Mesenchymal stem cell (in vitro differentiated cells and primary cell): ENCODE data around the gene OTOS.

Source experiments
- DNase-seq: peaks from one replicate; pipeline ENCODE4 v3.0.0-alpha.2; 2013
- H2AFZ ChIP-seq: one replicate; pipeline ENCODE4 v1.6.1; 2013; ENCODE audit warnings: low read depth, mild to moderate bottlenecking, control low read depth, inconsistent platforms, low read length, moderate library complexity
- H2AK5ac ChIP-seq: 2 replicates; pipeline ENCODE4 v1.6.1; 2013; ENCODE audit warnings: low read length, moderate library complexity, mild to moderate bottlenecking, inconsistent platforms; ENCODE audit not compliant: severe bottlenecking
- H2BK120ac ChIP-seq: one replicate; pipeline ENCODE4 v1.6.1; 2013; ENCODE audit warnings: low read depth, mild to moderate bottlenecking, inconsistent platforms, low read length, moderate library complexity
- H2BK12ac ChIP-seq, 2 experiments: one replicate each; pipeline ENCODE4 v1.6.1; 2013; ENCODE audit warnings: inconsistent platforms in 2 of 2, low read length in 2 of 2, mild to moderate bottlenecking in 2 of 2, moderate library complexity in 2 of 2, control low read depth in 1 of 2
- H2BK15ac ChIP-seq: one replicate; pipeline ENCODE4 v1.6.1; 2013; ENCODE audit warnings: mild to moderate bottlenecking, low read depth, inconsistent platforms; ENCODE audit not compliant: poor library complexity, severe bottlenecking
- H2BK5ac ChIP-seq: 2 replicates; pipeline ENCODE4 v1.6.1; 2013; ENCODE audit warnings: low read depth, mild to moderate bottlenecking, low read length, control low read depth, inconsistent platforms; ENCODE audit not compliant: poor library complexity, severe bottlenecking
- H3K14ac ChIP-seq, 2 experiments: one replicate each; pipeline ENCODE4 v1.6.1; 2013; ENCODE audit warnings: inconsistent platforms in 2 of 2, low read length in 2 of 2, control low read depth in 1 of 2, mild to moderate bottlenecking in 1 of 2, moderate library complexity in 1 of 2
- H3K18ac ChIP-seq, 2 experiments: one replicate each; pipeline ENCODE4 v1.6.1; 2013; ENCODE audit warnings: inconsistent platforms in 2 of 2, low read length in 2 of 2, control low read depth in 1 of 2, low read depth in 1 of 2, mild to moderate bottlenecking in 1 of 2
- H3K23ac ChIP-seq, 2 experiments: one replicate each; pipeline ENCODE4 v1.6.1; 2013; ENCODE audit warnings: inconsistent platforms in 2 of 2, low read length in 2 of 2, mild to moderate bottlenecking in 2 of 2, moderate library complexity in 2 of 2, control low read depth in 1 of 2
- H3K27ac ChIP-seq: 2 replicates; pipeline ENCODE4 v1.5.1; 2013; ENCODE audit warnings: mild to moderate bottlenecking, moderate library complexity, low read length, control low read depth, inconsistent platforms; ENCODE audit not compliant: poor library complexity, severe bottlenecking
- H3K27me3 ChIP-seq, 2 experiments: 2 replicates each; pipeline versions ENCODE4 v1.6.1 to v1.7.0; 2013; ENCODE audit warnings: low read length in 2 of 2, mild to moderate bottlenecking in 2 of 2, moderate library complexity in 2 of 2, control low read depth in 1 of 2, inconsistent platforms in 1 of 2; ENCODE audit not compliant: control insufficient read depth in 1 of 2, insufficient read depth in 1 of 2
- H3K36me3 ChIP-seq, 2 experiments: 2 replicates each; pipeline versions ENCODE4 v1.6.1 to v1.7.0; 2013; ENCODE audit warnings: low read length in 2 of 2, control low read depth in 1 of 2, inconsistent platforms in 1 of 2, low read depth in 1 of 2, mild to moderate bottlenecking in 1 of 2; ENCODE audit not compliant: insufficient read depth in 2 of 2, control insufficient read depth in 1 of 2
- H3K4ac ChIP-seq, 2 experiments: one replicate each; pipeline ENCODE4 v1.6.1; 2013; ENCODE audit warnings: inconsistent platforms in 2 of 2, low read length in 2 of 2, mild to moderate bottlenecking in 2 of 2, moderate library complexity in 2 of 2, control low read depth in 1 of 2, low read depth in 1 of 2
- H3K4me1 ChIP-seq: 2 replicates; pipeline ENCODE4 v1.6.1; 2013; ENCODE audit warnings: low read depth, low read length, control low read depth; ENCODE audit not compliant: control insufficient read depth, insufficient read depth
- H3K4me2 ChIP-seq: 2 replicates; pipeline ENCODE4 v1.6.1; 2013; ENCODE audit warnings: low read length, mild to moderate bottlenecking, inconsistent platforms; ENCODE audit not compliant: poor library complexity, severe bottlenecking
- H3K4me3 ChIP-seq, 2 experiments: 2 replicates each; pipeline versions ENCODE4 v1.5.1 to v1.7.0; 2013; ENCODE audit warnings: low read length in 2 of 2, mild to moderate bottlenecking in 2 of 2, control low read depth in 1 of 2, low read depth in 1 of 2; ENCODE audit not compliant: insufficient read depth in 1 of 2
- H3K79me1 ChIP-seq: replicated peaks from 2 replicates; pipeline ENCODE4 v1.6.1; 2013; ENCODE audit warnings: mild to moderate bottlenecking, control low read depth, low read length, inconsistent platforms; ENCODE audit not compliant: poor library complexity, severe bottlenecking
- H3K9ac ChIP-seq: 2 replicates; pipeline ENCODE4 v1.7.0; 2013; ENCODE audit warnings: mild to moderate bottlenecking, low read length, moderate library complexity
- H3K9me3 ChIP-seq: 2 replicates; pipeline ENCODE4 v1.7.0; 2013; ENCODE audit warnings: mild to moderate bottlenecking, low read length; ENCODE audit not compliant: control insufficient read depth
- H4K8ac ChIP-seq: one replicate; pipeline ENCODE4 v1.6.1; 2013; ENCODE audit warnings: inconsistent platforms, mild to moderate bottlenecking, low read length, moderate library complexity
- H4K91ac ChIP-seq: one replicate; pipeline ENCODE4 v1.6.1; 2013; ENCODE audit warnings: mild to moderate bottlenecking, low read length, inconsistent platforms
- WGBS: methylation state at CpG from one replicate; pipeline ENCODE4 v1.1.7; 2013; ENCODE audit warnings: mixed read lengths; 5-methylcytosine and 5-hydroxymethylcytosine counted together

The OTOS gene

DNA sequence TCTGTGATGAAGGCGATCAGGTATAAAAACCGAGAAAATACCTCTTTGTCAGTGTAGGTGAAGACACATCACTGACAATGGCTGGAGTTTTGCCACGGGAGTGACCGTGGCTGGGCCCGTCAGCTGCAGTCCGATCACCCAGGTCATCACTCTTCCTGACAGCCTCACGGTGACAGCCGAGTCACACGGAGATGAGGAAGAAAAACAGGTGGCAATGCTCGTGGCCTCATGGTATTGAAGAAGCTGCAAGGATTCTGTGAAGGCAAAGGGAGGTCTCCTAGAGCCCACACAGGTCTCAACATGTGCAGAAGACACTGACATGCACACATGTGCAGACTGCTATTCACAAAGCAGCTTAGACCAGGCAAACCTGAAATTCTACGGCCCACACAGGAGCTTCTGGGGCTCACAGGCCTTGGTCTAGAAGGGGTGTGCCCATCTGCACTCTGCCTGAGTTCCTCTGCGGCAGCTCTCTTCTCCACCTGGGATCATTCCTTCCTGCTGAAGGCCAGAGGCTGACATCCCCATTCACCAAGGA lies 11.8 kb downstream of the OTOS start:
- Histone ChIP-seq H3K27ac (no peak overlapping the region), H4K8ac (no peak overlapping the region), H3K4me2 (no peak overlapping the region), H4K91ac (no peak overlapping the region), H3K4ac (peak overlapping the region in 1 of 2 experiments; percentile 5), H3K4me3 (no peak overlapping the region), H3K9ac (no peak overlapping the region), H2AK5ac (no peak overlapping the region), H2BK15ac (no peak overlapping the region), H3K36me3 (peaks cover 79% of the 10 kb centered on the region in 2 experiments), H3K9me3 (no peaks in the 10 kb centered on the region), H3K23ac (no peak overlapping the region), H3K79me1 (peaks cover 42% of the 10 kb centered on the region), H2BK120ac (no peak overlapping the region), H3K14ac (no peak overlapping the region), H3K18ac (no peak overlapping the region), H3K4me1 (no peaks in the 10 kb centered on the region), H2AFZ (no peak overlapping the region), H3K27me3 (no peaks in the 10 kb centered on the region), H2BK12ac (no peak overlapping the region), H2BK5ac (no peak overlapping the region)
- no peak for DNase-seq
- whole genome bisulfite sequencing, result 98% methylated on average over 12 of the region's 12 CpGs

GRCh38 chr2:240127911-240128607 lies 12.4 kb downstream of the OTOS start:
- Histone ChIP-seq H3K4me3 (no peak overlapping the region), H2BK15ac (no peak overlapping the region), H3K36me3 (peaks cover 72 to 74% of the 10 kb centered on the region in 2 experiments), H3K9ac (no peak overlapping the region), H3K4ac (no peak overlapping the region), H2BK120ac (no peak overlapping the region), H2AK5ac (no peak overlapping the region), H3K27me3 (no peaks in the 10 kb centered on the region), H2BK5ac (no peak overlapping the region), H3K14ac (no peak overlapping the region), H3K27ac (no peak overlapping the region), H4K91ac (no peak overlapping the region), H2BK12ac (no peak overlapping the region), H3K4me1 (no peaks in the 10 kb centered on the region), H3K9me3 (no peaks in the 10 kb centered on the region), H4K8ac (no peak overlapping the region), H3K23ac (no peak overlapping the region), H3K18ac (no peak overlapping the region), H3K4me2 (no peak overlapping the region), H3K79me1 (peaks cover 38% of the 10 kb centered on the region), H2AFZ (no peak overlapping the region)
- DNase-seq, result no peak
- WGBS, result 92% methylated on average over 14 of the region's 16 CpGs

GRCh38 chr2:240127191-240127750 lies 13.2 kb downstream of the OTOS start:
- Histone ChIP-seq H2BK120ac (no peak overlapping the region), H3K4me1 (no peaks in the 10 kb centered on the region), H3K4ac (no peak overlapping the region), H2BK15ac (no peak overlapping the region), H4K91ac (no peak overlapping the region), H2BK5ac (no peak overlapping the region), H3K9me3 (no peaks in the 10 kb centered on the region), H3K79me1 (peaks cover 31% of the 10 kb centered on the region), H3K4me2 (no peak overlapping the region), H3K4me3 (no peak overlapping the region), H3K9ac (no peak overlapping the region), H3K27ac (no peak overlapping the region), H2AK5ac (no peak overlapping the region), H4K8ac (no peak overlapping the region), H3K14ac (no peak overlapping the region), H2BK12ac (no peak overlapping the region), H3K18ac (no peak overlapping the region), H2AFZ (no peak overlapping the region), H3K27me3 (no peaks in the 10 kb centered on the region), H3K36me3 (peaks cover 64 to 66% of the 10 kb centered on the region in 2 experiments), H3K23ac (no peak overlapping the region)
- 97% methylated on average over 5 of the region's 7 CpGs for WGBS
- no peak for DNase-seq

- Histone ChIP-seq H2AFZ (no peak overlapping the region), H3K4me1 (no peaks in the 10 kb centered on the region)
- 99% methylated on average over 10 of the region's 10 CpGs for WGBS
Observed at GRCh38 chr2:240126731-240127130, 13.7 kb downstream of the OTOS start.

More at GRCh38 chr2:240126731-240127130, 13.7 kb downstream of the OTOS start:
- no peak for DNase-seq
- no peak overlapping the region for H3K18ac ChIP-seq
- H3K36me3 ChIP-seq, result peaks cover 59 to 61% of the 10 kb centered on the region in 2 experiments
- no peak overlapping the region for H2BK12ac ChIP-seq
- H2BK5ac ChIP-seq, result no peak overlapping the region
- H3K9ac ChIP-seq, result no peak overlapping the region
- no peak overlapping the region for H3K4ac ChIP-seq
- no peak overlapping the region for H4K91ac ChIP-seq
- H2AK5ac ChIP-seq, result no peak overlapping the region
- H3K27ac ChIP-seq, result no peak overlapping the region
- H3K9me3 ChIP-seq, result no peaks in the 10 kb centered on the region
- no peak overlapping the region for H3K4me3 ChIP-seq
- no peak overlapping the region for H3K14ac ChIP-seq
- H3K23ac ChIP-seq, result no peak overlapping the region
- no peak overlapping the region for H2BK15ac ChIP-seq
- no peak overlapping the region for H3K4me2 ChIP-seq
- H3K79me1 ChIP-seq, result peaks cover 26% of the 10 kb centered on the region
- no peaks in the 10 kb centered on the region for H3K27me3 ChIP-seq
- H4K8ac ChIP-seq, result no peak overlapping the region
- no peak overlapping the region for H2BK120ac ChIP-seq
